ENCODE results near the gene MRPS34.

The MRPS34 gene

DNA sequence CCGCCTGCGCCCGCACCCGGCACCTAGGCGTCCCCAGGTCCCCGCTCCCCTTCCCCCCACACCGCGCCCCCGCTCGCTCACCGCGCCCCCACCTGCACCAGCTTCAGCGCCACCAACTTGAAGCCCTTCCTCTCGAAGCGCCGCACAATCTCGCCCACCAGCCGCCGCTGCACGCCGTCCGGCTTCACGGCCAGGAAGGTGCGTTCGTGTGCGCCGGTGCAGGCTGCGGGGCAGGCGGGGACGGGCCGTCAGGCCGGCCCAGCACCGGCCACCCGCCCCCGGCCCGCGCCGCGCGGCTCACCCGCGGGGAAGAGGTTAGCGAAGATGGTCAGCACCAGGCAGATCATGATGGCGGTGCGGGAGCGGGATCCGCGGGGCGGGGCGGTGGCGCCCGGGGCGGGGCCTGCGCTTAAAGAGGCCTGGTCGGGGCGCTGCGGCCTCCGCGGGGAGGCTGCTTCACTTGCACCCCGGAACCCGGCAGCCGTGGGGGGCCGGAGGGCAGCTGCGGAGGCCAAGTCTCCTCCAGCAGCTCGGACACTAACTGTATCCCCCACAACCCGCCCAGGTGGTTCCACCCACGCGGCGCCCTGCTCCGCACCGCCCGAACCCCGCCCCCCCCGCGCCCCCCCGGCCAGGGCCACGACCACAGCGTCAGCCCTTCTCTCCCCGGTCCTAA is 1.6 kb downstream of the MRPS34 start, which contains the start of gene NME3:
Gene NME3, minus strand, starts transcription at position 356 of the 676 bp plus-strand sequence. Its CDS starts 9 bp downstream, at position 347.
- peak; percentile 62 to 75 for DNase-seq (ENCODE audit: low read depth in 1 of 2, low spot score in 1 of 2)

DNA sequence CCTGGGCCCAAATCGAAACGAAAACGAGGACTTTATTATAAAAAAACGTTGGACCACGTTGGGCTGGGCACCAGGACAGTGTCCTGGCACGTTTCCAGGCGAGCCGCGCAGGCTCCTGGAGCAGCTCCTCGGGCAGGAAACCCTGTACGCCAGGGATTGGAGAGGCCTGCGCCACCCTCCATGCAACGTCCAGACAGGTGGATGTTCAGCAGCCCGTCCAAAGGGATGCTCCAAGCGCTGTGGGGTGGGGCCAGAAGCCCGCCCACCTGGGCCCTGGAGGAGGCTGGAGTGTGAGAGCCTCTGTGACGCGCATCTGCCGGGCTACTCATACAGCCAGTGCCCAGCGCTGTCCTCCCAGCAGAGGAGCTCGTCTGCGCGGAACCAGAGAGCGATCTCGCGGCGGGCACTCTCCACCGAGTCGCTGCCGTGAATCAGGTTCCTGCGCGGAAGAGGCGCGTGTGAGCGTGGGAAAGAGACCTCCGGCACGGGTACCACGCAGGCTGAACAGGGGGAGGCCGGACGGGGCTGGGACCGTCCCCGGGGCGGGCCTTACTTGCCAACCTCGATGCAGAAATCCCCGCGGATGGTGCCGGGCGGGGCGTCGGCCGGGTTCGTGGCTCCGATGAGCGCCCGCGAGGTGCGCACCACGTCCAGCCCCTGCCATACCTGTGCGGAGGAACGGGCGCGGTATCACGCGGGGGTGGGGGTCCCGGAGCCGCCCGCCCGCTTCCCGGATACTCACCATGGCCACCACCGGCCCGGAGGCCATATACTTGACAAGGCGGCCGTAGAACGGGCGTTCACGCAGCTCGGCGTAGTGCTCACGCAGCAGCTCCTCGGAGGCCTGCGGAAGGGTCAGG is 2.4 kb downstream of the MRPS34 start:
- peak in 1 of 2 donors; percentile 57 for DNase-seq (ENCODE audit: low read depth in 1 of 2, low spot score in 1 of 2)

DNA sequence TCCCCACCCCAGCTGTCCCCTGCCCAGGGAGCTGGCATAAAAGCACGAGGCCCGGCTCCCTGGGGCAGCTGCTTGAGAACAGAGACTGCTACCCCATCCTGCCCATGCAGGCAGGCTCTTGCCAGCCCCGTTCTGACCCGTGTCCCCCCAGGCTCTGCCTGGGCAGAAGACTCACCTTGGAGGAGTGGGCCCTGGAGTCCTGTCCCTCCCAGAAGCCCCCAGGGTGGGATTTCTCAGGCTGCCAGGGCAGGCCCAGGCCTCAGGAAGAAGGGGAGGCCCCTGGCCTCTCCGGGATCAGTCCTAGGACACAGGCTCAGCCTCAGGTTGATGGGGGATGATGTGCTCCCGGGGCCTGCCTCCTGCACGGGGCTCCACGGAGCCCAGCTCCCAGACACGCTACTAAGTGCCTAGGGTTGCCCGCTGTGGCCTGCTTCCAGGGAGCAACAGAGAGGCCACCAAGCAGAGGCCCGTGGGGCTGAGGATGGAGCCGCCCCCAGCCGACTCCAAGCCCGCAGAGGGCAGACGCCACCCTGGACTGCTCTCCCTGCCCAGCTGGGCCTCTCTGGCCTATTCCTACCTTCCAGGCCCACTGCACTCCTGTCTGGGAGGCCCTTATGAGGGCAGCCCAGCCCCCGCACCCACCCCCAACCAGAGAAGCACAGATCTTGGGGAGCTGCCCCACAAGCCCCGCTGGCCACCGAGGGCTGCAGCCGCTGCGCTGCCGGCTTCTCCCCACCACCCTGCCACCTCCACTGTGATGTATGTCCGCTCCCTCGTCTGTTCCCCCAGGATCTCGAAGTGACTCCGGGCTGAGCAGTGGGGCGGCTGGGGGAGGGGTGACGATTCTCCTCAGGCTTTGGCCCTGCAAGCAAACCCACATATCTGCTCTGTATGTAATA is 3.3 kb downstream of the MRPS34 start:
- no peak for DNase-seq (ENCODE audit: low read depth in 1 of 2, low spot score in 1 of 2)

DNA sequence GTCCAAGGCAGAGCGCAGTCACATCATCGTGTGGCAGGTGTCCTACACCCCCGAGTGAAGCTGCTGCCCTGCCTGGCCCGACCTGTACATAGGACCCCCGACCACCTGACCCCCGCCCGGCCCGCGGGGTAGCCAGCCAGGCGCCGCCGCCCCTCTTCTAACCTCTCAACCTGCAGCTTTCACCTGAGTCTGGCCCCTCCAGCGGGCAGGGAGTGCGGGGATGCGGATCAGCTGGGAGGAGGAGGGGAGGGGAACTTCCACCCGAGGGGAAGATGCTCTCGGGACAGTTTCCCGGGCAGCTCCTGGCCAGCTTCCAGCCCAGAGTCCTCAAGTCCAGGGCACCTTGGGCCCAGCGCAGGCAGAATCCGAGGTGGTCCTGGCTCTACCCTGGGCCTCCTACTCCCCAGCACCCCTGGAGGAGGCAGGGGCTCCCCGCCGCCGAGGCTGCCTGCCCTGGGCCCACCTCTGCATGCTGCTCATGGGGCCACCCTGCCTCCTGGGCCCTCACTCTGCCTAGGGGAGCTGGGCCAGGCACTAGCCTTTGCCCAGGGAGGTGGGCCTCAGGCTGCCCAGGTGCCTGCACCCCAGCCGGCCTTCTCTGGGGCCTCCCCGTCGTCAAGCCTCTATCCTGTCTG is 4.0 kb downstream of the MRPS34 start:
- DNase-seq (ENCODE audit: low read depth in 1 of 2, low spot score in 1 of 2): no peak

DNA sequence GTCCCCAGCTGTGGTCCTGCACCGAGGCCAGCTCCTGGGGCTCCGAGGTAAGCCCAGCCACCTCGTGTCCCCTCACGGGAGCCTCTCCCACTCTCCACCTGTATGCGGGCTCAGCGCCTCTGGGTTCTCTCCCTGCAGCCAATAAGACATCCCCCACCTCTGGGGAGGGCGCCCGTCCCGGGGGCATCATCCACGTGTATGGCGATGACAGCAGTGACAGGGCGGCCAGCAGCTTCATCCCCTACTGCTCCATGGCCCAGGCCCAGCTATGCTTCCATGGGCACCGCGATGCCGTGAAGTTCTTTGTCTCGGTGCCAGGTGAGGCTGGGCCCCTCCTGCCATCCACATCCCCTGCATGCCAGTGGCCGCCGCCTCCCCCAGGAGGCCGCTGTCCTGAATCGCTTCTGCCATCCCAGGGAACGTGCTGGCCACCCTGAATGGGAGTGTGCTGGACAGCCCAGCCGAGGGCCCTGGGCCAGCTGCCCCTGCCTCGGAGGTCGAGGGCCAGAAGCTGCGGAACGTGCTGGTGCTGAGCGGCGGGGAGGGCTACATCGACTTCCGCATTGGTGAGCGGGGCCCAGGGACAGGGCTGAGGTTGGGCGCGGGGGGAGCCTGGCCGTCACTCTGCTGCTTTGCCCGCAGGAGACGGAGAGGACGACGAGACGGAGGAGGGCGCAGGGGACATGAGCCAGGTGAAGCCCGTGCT is 4.7 kb downstream of the MRPS34 start:
- no peak for DNase-seq (ENCODE audit: low read depth in 1 of 2, low spot score in 1 of 2)

DNA sequence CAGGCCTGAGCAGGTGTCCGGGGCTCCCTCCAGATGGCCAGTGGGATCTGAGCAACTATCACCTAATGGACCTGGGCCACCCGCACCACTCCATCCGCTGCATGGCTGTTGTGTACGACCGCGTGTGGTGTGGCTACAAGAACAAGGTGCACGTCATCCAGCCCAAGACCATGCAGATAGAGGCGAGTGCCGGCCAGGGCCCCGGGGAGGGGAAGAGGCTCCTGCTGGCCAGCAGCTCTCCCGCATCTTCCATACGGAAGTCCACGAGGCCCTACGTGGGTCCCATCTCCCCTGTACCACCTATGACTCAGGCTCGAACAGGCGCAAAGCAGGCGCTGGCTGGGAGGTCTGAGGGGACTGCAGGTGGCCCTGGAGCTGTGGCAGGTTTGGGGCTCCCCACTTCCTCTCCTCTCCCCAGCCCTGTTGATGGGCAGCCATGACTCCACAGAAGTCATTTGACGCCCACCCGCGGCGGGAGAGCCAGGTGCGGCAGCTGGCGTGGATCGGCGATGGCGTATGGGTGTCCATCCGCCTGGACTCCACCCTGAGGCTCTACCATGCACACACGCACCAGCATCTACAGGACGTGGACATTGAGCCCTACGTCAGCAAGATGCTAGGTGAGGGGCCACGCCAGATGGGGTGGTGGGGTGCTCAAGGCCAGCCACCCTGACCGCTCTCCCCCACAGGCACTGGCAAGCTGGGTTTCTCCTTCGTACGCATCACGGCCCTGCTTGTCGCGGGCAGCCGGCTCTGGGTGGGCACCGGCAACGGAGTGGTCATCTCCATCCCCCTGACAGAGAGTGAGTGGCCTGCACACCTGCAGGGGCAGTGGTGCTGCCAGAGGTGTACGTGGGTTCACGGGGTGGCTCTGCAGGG is 5.6 kb downstream of the MRPS34 start:
- DNase-seq (ENCODE audit: low read depth in 1 of 2, low spot score in 1 of 2): no peak

DNA sequence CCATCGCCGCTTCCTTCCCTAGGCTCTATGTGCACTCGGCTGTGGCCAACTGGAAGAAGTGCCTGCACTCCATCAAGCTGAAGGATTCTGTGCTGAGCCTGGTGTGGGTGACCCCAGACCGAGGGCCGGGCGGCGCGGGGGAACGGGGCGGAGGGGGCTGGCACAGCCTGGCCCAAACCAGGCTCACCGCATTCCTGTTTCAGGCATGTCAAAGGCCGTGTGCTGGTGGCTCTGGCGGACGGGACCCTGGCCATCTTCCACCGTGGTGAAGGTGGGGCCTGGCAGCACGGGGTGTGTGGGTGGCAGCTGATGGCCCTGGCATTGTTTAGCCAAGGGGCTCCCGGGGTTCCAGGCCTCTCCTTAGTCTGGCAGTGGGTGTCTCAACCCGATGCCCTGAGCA is 6.2 kb downstream of the MRPS34 start:
- no peak for DNase-seq (ENCODE audit: low read depth in 1 of 2, low spot score in 1 of 2)

DNA sequence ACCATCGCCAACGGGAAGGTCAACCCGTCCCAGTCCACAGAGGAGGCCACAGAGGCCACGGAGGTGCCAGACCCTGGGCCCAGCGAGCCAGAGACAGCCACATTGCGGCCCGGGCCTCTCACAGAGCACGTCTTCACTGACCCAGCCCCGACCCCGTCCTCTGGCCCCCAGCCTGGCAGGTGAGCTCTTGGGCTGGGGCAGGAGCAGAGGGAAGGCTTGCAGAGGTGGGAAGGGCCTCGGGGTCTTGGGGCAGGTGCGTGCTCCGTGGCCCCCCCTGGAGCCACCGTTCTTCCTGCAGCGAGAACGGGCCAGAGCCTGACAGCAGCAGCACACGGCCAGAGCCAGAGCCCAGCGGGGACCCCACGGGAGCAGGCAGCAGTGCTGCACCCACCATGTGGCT is 6.7 kb downstream of the MRPS34 start:
- DNase-seq (ENCODE audit: low read depth in 1 of 2, low spot score in 1 of 2): no peak

DNA sequence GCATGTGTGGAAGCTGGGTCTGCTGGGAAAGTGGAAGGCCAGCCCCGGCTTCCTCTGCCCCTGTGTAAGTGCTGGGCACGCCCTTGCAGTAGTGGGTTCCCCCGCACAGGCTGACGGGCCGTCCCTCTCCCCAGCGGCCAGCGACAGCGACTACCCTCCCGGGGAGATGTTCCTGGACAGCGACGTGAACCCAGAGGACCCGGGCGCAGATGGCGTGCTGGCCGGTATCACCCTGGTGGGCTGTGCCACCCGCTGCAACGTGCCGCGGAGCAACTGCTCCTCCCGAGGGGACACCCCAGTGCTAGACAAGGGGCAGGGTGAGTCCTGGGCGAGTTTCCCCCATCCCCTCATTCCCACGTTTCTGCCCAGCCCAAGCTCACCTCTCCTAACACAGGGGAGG is 7.1 kb downstream of the MRPS34 start:
- no peak for DNase-seq (ENCODE audit: low read depth in 1 of 2, low spot score in 1 of 2)

DNA sequence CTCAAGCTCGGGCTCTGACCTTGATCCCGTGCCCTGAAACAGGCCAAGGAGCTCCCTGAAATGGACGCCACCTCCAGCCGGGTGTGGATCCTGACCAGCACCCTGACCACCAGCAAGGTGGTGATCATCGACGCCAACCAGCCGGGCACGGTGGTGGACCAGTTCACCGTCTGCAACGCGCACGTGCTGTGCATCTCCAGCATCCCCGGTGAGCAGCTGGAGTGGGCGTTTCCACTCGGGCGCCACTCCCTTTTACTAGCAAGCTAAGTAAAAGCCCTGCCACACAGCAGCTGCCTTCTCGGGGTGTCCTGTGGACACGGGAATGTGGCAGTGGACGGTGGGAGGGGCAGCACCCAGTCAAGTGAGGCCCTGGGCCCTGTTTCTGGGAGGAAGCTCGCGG is 8.0 kb downstream of the MRPS34 start:
- no peak for DNase-seq (ENCODE audit: low read depth in 1 of 2, low spot score in 1 of 2)

DNA sequence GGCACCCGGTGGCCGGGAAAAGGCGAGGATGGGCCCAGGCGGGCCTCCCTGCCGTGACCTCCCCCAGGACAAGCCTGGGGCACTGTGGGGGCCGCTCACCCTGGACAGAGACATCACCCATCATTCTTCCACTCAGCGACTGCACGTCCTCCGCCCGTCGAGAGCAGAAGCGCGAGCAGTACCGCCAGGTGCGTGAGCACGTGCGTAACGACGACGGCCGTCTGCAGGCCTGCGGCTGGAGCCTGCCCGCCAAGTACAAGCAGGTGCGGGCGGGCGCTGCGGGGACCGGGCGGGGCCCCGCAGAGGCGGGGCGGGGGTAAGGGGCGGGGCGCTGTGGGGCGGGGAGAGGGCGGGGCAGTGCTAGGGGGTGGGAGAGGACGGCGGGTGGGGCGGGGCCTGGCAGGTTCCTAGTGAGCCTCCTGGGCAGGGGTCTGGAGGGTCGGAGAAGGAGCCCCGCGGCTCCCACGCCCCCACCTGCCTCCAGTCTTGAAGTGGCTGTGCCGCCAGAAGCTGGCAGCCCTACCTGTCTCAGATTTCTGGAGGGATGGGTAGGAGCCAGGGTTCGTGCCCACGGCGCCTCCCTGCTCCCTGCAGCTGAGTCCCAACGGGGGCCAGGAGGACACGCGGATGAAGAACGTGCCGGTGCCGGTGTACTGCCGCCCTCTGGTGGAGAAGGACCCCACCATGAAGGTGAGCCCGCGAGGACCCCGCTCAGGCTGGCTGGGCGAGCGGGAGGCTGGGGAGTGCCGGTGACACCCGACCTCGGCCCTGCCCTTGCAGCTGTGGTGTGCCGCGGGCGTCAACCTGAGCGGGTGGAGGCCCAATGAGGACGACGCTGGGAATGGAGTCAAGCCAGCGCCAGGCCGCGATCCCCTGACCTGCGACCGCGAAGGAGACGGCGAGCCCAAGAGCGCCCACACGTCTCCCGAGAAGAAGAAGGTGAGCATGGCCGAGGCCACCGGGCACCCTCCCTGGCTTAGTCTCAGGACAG is 9.1 kb downstream of the MRPS34 start:
- DNase-seq (ENCODE audit: low read depth in 1 of 2, low spot score in 1 of 2): no peak

DNA sequence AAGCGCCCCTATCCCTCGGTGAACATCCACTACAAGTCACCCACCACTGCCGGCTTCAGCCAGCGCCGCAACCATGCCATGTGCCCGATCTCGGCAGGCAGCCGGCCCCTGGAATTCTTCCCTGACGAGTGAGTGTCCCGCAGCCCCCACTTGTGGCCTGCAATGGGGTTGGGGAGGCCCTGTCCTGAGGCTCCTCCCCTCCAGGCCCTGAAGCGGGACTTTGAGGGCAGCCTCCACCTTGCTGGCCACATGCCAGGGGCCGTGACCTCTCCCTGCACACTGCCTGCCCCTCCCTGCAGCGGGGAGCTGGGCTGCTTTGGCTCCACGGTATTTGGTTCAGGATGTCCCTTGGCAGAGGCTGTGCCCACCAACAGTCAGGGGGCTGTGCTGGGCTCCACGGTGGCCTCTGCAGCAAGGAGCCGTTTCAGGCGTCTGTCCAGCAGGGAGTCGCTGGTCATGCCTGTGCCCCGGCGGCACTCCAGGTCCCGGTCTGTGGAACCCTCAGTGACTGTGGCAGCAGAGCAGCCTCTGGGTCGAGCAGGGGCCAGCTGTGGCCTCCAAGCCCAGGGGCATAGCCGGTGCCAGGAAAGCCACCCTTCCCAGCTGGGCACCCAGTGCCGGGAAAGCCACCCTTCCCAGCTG is 9.9 kb downstream of the MRPS34 start:
- DNase-seq (ENCODE audit: low read depth in 1 of 2, low spot score in 1 of 2): no peak

DNA sequence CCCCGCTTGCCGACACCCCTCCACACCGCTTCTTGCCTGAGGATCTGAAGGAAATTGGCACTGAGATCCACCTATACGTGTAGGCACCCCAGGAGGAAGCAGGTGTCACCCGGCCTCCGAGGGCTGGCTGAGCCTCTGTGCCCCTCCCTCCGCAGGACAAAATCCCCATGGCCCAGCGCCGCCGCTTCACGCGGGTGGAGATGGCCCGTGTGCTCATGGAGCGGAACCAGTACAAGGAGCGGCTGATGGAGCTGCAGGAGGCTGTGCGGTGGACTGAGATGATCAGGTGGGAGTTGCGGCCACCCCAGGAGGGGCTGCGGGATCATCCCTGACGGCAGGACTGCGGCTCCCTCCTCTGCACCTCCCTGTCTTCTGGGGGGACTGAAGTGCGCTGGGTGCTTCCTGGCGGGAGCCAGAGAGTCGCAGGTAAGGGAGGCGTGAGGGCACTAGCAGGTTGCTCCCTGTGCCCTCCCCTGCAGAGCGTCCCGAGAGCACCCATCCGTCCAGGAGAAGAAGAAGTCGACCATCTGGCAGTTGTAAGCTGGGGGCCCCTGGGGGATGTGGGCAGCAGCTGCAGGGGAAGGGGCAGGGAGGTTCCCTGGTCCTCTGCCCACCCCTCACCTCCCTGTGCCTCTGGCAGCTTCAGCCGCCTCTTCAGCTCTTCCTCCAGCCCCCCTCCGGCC is 10.6 kb downstream of the MRPS34 start:
- no peak for DNase-seq (ENCODE audit: low read depth in 1 of 2, low spot score in 1 of 2)

DNA sequence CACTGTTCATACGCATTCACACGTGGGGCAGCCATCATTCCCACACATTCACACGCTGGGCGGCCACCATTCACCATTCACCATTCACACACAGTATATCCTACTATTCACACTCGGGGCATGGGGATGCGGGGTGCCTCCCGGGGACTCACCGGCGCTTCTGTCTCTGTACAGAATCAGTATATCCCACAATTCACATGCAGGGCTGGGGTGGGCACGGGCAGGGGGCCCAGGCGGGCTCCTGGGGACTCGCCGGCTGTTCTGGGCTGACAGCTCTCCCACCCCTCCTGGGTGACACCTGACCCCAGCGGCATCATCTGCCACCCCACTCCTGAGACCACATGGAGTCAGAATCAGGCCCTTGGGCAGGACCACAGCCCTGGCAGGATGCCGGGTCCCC is 11.2 kb downstream of the MRPS34 start:
- no peak for DNase-seq (ENCODE audit: low read depth in 1 of 2, low spot score in 1 of 2)

DNA sequence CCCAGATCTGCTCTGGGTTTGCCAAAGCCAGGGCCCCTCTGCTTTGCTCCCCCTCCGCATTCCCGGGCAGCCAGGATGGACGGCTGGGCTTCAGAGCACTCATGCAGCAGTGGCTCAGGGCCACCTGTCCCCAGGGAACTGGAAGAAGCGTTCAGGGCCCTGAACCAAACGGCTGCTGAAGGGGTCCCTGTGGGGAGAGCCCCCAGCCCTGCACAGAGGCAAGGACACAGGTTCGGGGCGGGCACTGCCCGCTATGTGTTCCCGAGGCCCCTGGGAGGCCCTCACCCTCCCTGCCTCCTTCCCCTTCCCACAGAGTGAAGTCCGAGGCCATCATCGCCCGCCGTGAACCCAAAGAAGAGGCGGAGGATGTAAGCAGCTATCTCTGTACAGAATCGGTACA is 12.0 kb downstream of the MRPS34 start:
- no peak for DNase-seq (ENCODE audit: low read depth in 1 of 2, low spot score in 1 of 2)

DNA sequence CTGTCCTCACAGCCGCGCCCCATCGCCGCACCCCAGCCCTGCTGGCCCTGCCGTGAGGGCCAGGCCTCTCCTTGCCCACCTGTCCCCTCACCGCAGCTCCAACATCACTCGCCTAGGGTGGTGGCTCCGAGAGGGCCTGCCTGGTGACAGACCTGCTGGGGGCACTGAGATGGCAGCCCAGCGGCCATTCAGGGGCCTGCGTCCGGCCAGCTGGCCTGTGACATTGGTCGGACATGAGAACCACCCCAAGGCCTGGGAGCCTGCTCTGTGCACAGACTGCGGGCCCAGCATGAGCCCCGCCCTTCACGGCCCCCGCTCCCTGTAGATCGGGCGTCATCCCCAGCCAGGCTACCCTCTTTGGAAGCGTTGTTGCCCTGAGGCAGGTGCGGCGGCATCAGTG is 13.4 kb downstream of the MRPS34 start:
- no peak for DNase-seq (ENCODE audit: low read depth in 1 of 2, low spot score in 1 of 2)

DNA sequence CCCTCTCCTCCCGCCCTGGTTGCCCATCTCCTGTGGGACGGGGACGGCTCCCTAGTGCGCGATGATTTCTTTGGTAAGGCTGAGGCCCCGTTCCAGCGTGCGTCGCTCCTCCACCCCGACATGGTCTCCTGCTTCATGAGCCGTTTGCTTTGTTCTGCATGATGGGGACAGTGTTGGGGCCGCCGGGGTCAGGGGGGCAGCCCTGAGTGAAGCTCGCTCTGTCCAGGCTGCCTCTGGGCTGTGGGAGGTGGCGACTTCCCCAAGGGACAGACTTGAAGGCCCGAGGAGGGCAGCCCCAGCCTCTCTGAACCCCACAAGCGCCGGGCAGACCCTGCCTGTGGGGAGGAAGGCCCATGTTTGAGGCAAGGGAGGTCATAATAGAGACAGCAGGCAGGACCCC is 14.0 kb downstream of the MRPS34 start:
- no peak for DNase-seq (ENCODE audit: low read depth in 1 of 2, low spot score in 1 of 2)
